Measurements from ENCODE around the gene ABCA12. TPM values are rescaled to one million over a fixed set of nuclear protein-coding genes. Genes with fewer than 3 reads are reported as not detected.

The ABCA12 gene
- total and polyA plus RNA-seq, 2 donors (not counting 1 experiment from before 2014, with no cell fraction given): under 0.01 to 0.01 TPM

DNA sequence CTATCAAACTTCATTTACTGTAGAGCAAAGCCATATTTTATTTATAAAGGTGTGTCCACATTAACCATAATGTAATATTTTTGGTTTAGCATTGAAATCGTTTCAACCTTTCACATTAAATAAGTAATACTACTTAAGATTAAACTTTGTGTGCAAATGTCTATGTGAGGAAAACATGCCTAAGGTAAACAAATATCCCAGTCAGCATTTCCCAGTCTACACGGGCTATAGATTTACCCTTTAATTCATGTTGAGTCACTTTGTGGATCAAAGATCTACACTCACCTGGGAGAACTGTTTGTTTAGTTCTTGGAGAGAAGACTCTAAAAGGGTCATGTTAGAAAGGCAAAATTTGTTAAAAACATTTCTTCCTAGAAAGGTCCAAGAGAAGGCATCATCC lies 89.1 kb downstream of the ABCA12 start:
- Histone ChIP-seq H3K27me3 (ENCODE audit: control insufficient read depth, insufficient read depth, low read length) (no peaks in the 10 kb centered on the region), H3K4me2 (ENCODE audit: extremely low read depth, insufficient read depth, low read length) (no peak overlapping the region), H3K4me1 (ENCODE audit: control insufficient read depth, extremely low read depth, insufficient read depth, low read length) (no peaks in the 10 kb centered on the region), H3K27ac (ENCODE audit: insufficient read depth, low read length) (no peak overlapping the region), H3K9me3 (ENCODE audit: control insufficient read depth, insufficient read depth, low read depth, low read length) (no peaks in the 10 kb centered on the region), H3K9ac (ENCODE audit: insufficient read depth, low read length) (no peak overlapping the region), H3K79me2 (ENCODE audit: control insufficient read depth, insufficient read depth, low read length) (no peaks in the 10 kb centered on the region), H3K36me3 (ENCODE audit: control insufficient read depth, insufficient read depth, low read length) (no peaks in the 10 kb centered on the region), H4K20me1 (ENCODE audit: control insufficient read depth, extremely low read depth, insufficient read depth, low read length) (no peaks in the 10 kb centered on the region), H3K4me3 (replicated peaks in 1 of 4; ENCODE audit: control extremely low read depth in 1 of 4, insufficient read depth in 1 of 4, low read depth in 3 of 4, low read length in 4 of 4) (no peak overlapping the region), H2AFZ (ENCODE audit: low read length) (no peak overlapping the region)
- DNase-seq (ENCODE audit: low read depth in 2 of 2): no peak
- TF ChIP-seq EZH2 (IDR thresholded peaks at IDR 0.05; ENCODE audit: low read length, missing control alignments): no peak
- TF ChIP-seq, protein P1, sequence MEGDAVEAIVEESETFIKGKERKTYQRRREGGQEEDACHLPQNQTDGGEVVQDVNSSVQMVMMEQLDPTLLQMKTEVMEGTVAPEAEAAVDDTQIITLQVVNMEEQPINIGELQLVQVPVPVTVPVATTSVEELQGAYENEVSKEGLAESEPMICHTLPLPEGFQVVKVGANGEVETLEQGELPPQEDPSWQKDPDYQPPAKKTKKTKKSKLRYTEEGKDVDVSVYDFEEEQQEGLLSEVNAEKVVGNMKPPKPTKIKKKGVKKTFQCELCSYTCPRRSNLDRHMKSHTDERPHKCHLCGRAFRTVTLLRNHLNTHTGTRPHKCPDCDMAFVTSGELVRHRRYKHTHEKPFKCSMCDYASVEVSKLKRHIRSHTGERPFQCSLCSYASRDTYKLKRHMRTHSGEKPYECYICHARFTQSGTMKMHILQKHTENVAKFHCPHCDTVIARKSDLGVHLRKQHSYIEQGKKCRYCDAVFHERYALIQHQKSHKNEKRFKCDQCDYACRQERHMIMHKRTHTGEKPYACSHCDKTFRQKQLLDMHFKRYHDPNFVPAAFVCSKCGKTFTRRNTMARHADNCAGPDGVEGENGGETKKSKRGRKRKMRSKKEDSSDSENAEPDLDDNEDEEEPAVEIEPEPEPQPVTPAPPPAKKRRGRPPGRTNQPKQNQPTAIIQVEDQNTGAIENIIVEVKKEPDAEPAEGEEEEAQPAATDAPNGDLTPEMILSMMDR (conservative IDR thresholded peaks at IDR 0.05 in 1 of 2, IDR thresholded peaks at IDR 0.05 in 1 of 2; ENCODE audit: low read depth in 1 of 2, low read length in 2 of 2): no peak

DNA sequence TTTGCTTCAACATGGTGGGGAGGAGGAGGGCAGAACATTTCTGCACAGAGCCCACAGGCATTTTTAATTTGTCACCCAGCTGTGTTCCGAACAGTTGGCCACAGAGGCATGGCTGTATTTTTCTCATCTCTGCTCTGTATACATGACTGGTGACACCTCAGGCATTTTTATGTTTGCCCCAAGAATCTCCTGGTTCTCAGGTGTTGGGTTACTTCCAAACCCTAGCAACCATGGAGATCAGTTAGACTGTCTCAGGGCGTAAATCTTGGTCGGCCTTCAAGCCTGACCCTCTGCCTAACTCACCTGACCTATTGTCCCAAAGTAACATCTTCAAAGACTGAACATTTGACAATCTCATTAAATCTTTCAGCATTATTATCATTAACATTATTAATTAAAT lies 100.0 kb downstream of the ABCA12 start:
- Histone ChIP-seq H4K20me1 (ENCODE audit: control insufficient read depth, extremely low read depth, insufficient read depth, low read length) (no peaks in the 10 kb centered on the region), H3K4me2 (ENCODE audit: extremely low read depth, insufficient read depth, low read length) (no peak overlapping the region), H3K27me3 (ENCODE audit: control insufficient read depth, insufficient read depth, low read length) (no peaks in the 10 kb centered on the region), H3K27ac (ENCODE audit: insufficient read depth, low read length) (no peak overlapping the region), H3K9me3 (ENCODE audit: control insufficient read depth, insufficient read depth, low read depth, low read length) (no peaks in the 10 kb centered on the region), H2AFZ (ENCODE audit: low read length) (no peak overlapping the region), H3K79me2 (ENCODE audit: control insufficient read depth, insufficient read depth, low read length) (no peaks in the 10 kb centered on the region), H3K36me3 (ENCODE audit: control insufficient read depth, insufficient read depth, low read length) (no peaks in the 10 kb centered on the region), H3K4me1 (ENCODE audit: control insufficient read depth, extremely low read depth, insufficient read depth, low read length) (no peaks in the 10 kb centered on the region), H3K4me3 (replicated peaks in 1 of 4; ENCODE audit: control extremely low read depth in 1 of 4, insufficient read depth in 1 of 4, low read depth in 3 of 4, low read length in 4 of 4) (no peak overlapping the region), H3K9ac (ENCODE audit: insufficient read depth, low read length) (no peak overlapping the region)
- no peak for TF ChIP-seq EZH2 (IDR thresholded peaks at IDR 0.05; ENCODE audit: low read length, missing control alignments)
- TF ChIP-seq, protein P1 (conservative IDR thresholded peaks at IDR 0.05 in 1 of 2, IDR thresholded peaks at IDR 0.05 in 1 of 2; ENCODE audit: low read depth in 1 of 2, low read length in 2 of 2): no peak
- no peak for DNase-seq (ENCODE audit: low read depth in 2 of 2)

DNA sequence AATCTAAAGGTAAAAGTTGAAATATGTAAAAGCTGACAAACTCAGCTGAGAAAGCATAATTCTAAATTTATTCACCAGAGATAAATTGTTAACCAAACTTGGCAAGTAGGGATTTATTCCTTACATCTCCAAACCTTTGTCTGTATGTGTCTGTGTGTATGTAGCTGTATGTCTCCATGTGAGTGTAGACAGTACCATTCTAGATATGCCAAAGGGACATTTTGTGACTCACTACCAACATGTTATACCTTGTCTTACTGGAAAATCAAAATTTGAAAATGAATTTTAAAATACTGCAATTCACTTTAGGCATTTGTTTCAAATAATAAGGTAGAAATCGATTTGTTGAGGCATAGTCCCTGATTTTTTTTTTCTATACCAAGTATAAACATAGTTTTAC lies 102.1 kb downstream of the ABCA12 start:
- H3K79me2 ChIP-seq (ENCODE audit: control insufficient read depth, insufficient read depth, low read length): no peaks in the 10 kb centered on the region
- no peaks in the 10 kb centered on the region for H3K27me3 ChIP-seq (ENCODE audit: control insufficient read depth, insufficient read depth, low read length)
- H3K9me3 ChIP-seq (ENCODE audit: control insufficient read depth, insufficient read depth, low read depth, low read length): no peaks in the 10 kb centered on the region
- no peak overlapping the region for H3K4me3 ChIP-seq (replicated peaks in 1 of 4; ENCODE audit: control extremely low read depth in 1 of 4, insufficient read depth in 1 of 4, low read depth in 3 of 4, low read length in 4 of 4)
- TF ChIP-seq, protein P1 (conservative IDR thresholded peaks at IDR 0.05 in 1 of 2, IDR thresholded peaks at IDR 0.05 in 1 of 2; ENCODE audit: low read depth in 1 of 2, low read length in 2 of 2): no peak
- no peak for TF ChIP-seq EZH2 (IDR thresholded peaks at IDR 0.05; ENCODE audit: low read length, missing control alignments)
- no peaks in the 10 kb centered on the region for H3K4me1 ChIP-seq (ENCODE audit: control insufficient read depth, extremely low read depth, insufficient read depth, low read length)
- no peaks in the 10 kb centered on the region for H3K36me3 ChIP-seq (ENCODE audit: control insufficient read depth, insufficient read depth, low read length)
- no peak overlapping the region for H3K27ac ChIP-seq (ENCODE audit: insufficient read depth, low read length)
- H2AFZ ChIP-seq (ENCODE audit: low read length): no peak overlapping the region
- no peak for DNase-seq (ENCODE audit: low read depth in 2 of 2)
- no peak overlapping the region for H3K9ac ChIP-seq (ENCODE audit: insufficient read depth, low read length)
- no peak overlapping the region for H3K4me2 ChIP-seq (ENCODE audit: extremely low read depth, insufficient read depth, low read length)
- H4K20me1 ChIP-seq (ENCODE audit: control insufficient read depth, extremely low read depth, insufficient read depth, low read length): no peaks in the 10 kb centered on the region
